Immature natural killer cell (primary cell): Measurements from ENCODE around the gene PSMD11. TPM values are rescaled to one million over a fixed set of nuclear protein-coding genes. Genes with fewer than 3 reads are reported as not detected.

Experiments
- DNase-seq, 3 donors: peaks; one replicate each; pipeline ENCODE4 v3.0.0; 2022; ENCODE audit warnings: mixed read lengths in 1 of 3
- H3K27ac Mint-ChIP-seq, 6 donors: one replicate each; pipeline ENCODE4 v1.8.0; 2020; ENCODE audit warnings: mixed read lengths in 6 of 6, mild to moderate bottlenecking in 5 of 6, inconsistent platforms in 4 of 6, moderate library complexity in 3 of 6
- H3K27me3 Mint-ChIP-seq, 3 donors: one replicate each; pipeline ENCODE4 v1.8.0; 2020 to 2021; ENCODE audit warnings: low read depth in 3 of 3, mild to moderate bottlenecking in 3 of 3, mixed read lengths in 3 of 3, moderate library complexity in 3 of 3, inconsistent platforms in 1 of 3
- H3K36me3 Mint-ChIP-seq, 3 donors: one replicate each; pipeline ENCODE4 v1.8.0; 2020; ENCODE audit warnings: mixed read lengths in 3 of 3, inconsistent platforms in 2 of 3, mild to moderate bottlenecking in 2 of 3
- H3K4me1 Mint-ChIP-seq, 2 donors: one replicate each; pipeline ENCODE4 v1.8.0; 2020; ENCODE audit warnings: inconsistent platforms in 2 of 2, mild to moderate bottlenecking in 2 of 2, mixed read lengths in 2 of 2, moderate library complexity in 1 of 2
- H3K4me3 Mint-ChIP-seq, 5 donors: one replicate each; pipeline ENCODE4 v1.8.0; 2020; ENCODE audit warnings: mild to moderate bottlenecking in 5 of 5, mixed read lengths in 5 of 5, inconsistent platforms in 3 of 5, moderate library complexity in 3 of 5
- H3K9me3 Mint-ChIP-seq, 6 donors: one replicate each; pipeline ENCODE4 v1.8.0; 2020; ENCODE audit warnings: mild to moderate bottlenecking in 6 of 6, mixed read lengths in 6 of 6, inconsistent platforms in 4 of 6, moderate library complexity in 3 of 6
- polyA plus RNA-seq, 3 donors: library from polyadenylated mRNA; unstranded; fragments of 300-500 nt; fragmentation: Illumina TruSeq; gene quantifications; one replicate each; pipeline ENCODE4 v1.2.3, GENCODE V29; 2021

The PSMD11 gene
- polyA plus RNA-seq, 3 donors from 2014 or later, result 82.1 to 136 (median 96.4) TPM

DNA sequence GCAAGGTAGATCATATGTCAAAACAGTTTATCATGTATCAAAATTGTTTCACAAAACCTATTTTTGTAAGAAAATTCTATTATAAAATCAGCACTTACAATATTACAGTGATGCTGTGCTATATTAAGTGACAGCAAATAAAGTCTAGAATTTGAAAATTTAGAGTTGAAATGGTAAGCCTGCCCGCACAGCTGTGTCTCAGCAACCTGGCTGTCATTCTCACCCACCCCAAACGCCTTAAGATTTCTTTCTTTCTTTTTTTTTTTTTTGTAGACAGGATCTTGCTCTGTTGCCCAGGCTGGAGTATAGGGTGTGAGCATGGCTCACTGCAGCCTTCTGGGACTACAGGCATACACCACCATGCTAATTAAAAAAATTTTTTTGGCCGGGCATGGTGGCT, 69.3 kb downstream of the PSMD11 start:
- no peak for DNase-seq
- Mint-ChIP-seq H3K36me3 (peaks cover 0 to 8% (median 5%) of the 10 kb centered on the region in 3 donors), H3K4me3 (no peak overlapping the region), H3K27me3 (peaks cover 1 to 4% (median 4%) of the 10 kb centered on the region in 3 donors), H3K9me3 (no peaks in the 10 kb centered on the region), H3K27ac (no peak overlapping the region), H3K4me1 (peaks cover 69 to 72% of the 10 kb centered on the region in 2 donors)

- Mint-ChIP-seq H3K27ac (peak overlapping the region in 1 of 6 donors; percentile 55), H3K36me3 (peaks cover 0 to 8% (median 5%) of the 10 kb centered on the region in 3 donors), H3K4me3 (no peak overlapping the region), H3K4me1 (peaks cover 71% of the 10 kb centered on the region in 2 donors), H3K27me3 (peaks cover 1 to 11% (median 7%) of the 10 kb centered on the region in 3 donors), H3K9me3 (no peaks in the 10 kb centered on the region)
- DNase-seq, result no peak
Measured at GRCh38 chr17:32514606-32515005, 70.3 kb downstream of the PSMD11 start.

GRCh38 chr17:32515677-32516383, 71.5 kb downstream of the PSMD11 start:
- H3K36me3 Mint-ChIP-seq, result peaks cover 0 to 8% (median 5%) of the 10 kb centered on the region in 3 donors
- DNase-seq, result no peak
- H3K4me1 Mint-ChIP-seq, result peaks cover 76 to 78% of the 10 kb centered on the region in 2 donors
- H3K4me3 Mint-ChIP-seq, result peak overlapping the region in 2 of 5 donors; percentile 23 to 72
- H3K9me3 Mint-ChIP-seq, result no peaks in the 10 kb centered on the region
- peaks cover 1 to 18% (median 16%) of the 10 kb centered on the region in 3 donors for H3K27me3 Mint-ChIP-seq
- peak overlapping the region in 5 of 6 donors; percentile 92 to 96 (median 96) for H3K27ac Mint-ChIP-seq

- Mint-ChIP-seq H3K9me3 (no peaks in the 10 kb centered on the region), H3K36me3 (peaks cover 0 to 6% (median 5%) of the 10 kb centered on the region in 3 donors), H3K27ac (peak overlapping the region; percentile 89 to 96 (median 94)), H3K4me1 (peaks cover 76 to 78% of the 10 kb centered on the region in 2 donors), H3K27me3 (peaks cover 1 to 18% (median 16%) of the 10 kb centered on the region in 3 donors), H3K4me3 (peak overlapping the region in 4 of 5 donors; percentile 23 to 81 (median 68))
- DNase-seq, result no peak
Measured at GRCh38 chr17:32516450-32516849, 72.1 kb downstream of the PSMD11 start.

- Mint-ChIP-seq H3K4me1 (peaks cover 73 to 74% of the 10 kb centered on the region in 2 donors), H3K27me3 (peaks cover 1 to 18% (median 16%) of the 10 kb centered on the region in 3 donors), H3K36me3 (peaks cover 0 to 5% (median 3%) of the 10 kb centered on the region in 3 donors), H3K4me3 (peak overlapping the region; percentile 63 to 81 (median 74)), H3K9me3 (no peaks in the 10 kb centered on the region), H3K27ac (peak overlapping the region; percentile 89 to 96 (median 94))
- DNase-seq, result peak in 2 of 3 donors; percentile 48 to 51
Measured at GRCh38 chr17:32516940-32517701, 72.8 kb downstream of the PSMD11 start.

GRCh38 chr17:32517982-32518381, 73.7 kb downstream of the PSMD11 start:
- H3K9me3 Mint-ChIP-seq, result no peaks in the 10 kb centered on the region
- peaks cover 1 to 19% (median 18%) of the 10 kb centered on the region in 3 donors for H3K27me3 Mint-ChIP-seq
- H3K36me3 Mint-ChIP-seq, result peaks cover 0 to 7% (median 2%) of the 10 kb centered on the region in 3 donors
- peak overlapping the region; percentile 80 to 97 (median 90) for H3K27ac Mint-ChIP-seq
- peak overlapping the region; percentile 65 to 79 (median 74) for H3K4me3 Mint-ChIP-seq
- no peak for DNase-seq
- peaks cover 77 to 79% of the 10 kb centered on the region in 2 donors for H3K4me1 Mint-ChIP-seq

GRCh38 chr17:32518646-32519227, 74.4 kb downstream of the PSMD11 start:
- no peak for DNase-seq
- peak overlapping the region; percentile 80 to 97 (median 90) for H3K27ac Mint-ChIP-seq
- peaks cover 1 to 21% (median 18%) of the 10 kb centered on the region in 3 donors for H3K27me3 Mint-ChIP-seq
- H3K4me3 Mint-ChIP-seq, result peak overlapping the region; percentile 72 to 79 (median 77)
- H3K9me3 Mint-ChIP-seq, result peaks cover 0 to 3% (median 0%) of the 10 kb centered on the region in 6 donors
- H3K4me1 Mint-ChIP-seq, result peaks cover 80 to 82% of the 10 kb centered on the region in 2 donors
- H3K36me3 Mint-ChIP-seq, result peaks cover 0 to 3% (median 0%) of the 10 kb centered on the region in 3 donors

DNA sequence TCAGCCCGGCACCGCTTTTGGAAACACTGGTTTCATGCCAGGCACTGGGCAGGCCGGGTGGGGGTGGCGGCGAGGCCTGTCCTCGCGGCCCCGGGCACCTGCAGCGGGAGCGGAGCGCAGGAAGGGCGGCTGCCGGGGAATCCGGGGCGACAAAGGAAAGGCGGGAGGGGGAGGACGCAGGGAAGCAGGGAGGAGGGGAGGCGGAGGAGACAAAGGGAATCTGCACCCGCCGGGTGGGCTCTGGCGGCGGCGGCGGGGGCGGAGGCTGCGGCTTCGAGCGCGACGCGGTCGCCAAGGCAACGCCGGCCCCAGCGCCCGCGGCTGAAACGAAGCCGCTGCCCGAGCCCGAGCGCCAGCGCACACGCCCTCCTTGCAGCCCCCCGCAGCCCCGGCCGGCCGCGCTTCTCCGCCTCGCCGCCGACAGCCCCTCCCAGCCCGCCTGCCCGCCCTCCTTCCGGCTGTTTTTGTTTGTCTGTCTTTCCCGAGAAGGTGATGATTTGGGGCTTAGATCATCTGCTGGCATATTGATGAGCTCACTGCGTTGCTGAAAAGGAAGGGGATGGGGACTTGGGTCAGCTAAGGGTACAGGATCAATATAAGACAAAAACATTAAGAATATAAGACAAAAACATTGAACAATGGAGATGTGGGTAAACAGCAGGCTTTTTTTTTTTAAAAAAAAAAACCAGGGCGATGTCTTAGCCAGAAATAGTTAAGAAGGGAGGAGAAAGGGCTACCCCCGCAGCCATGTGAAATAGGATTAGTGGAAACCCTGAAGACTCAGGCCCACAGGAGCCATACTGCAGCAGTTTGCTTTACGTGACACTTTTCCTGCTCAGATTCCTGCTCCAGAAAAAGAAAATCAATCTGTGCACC, 75.2 kb downstream of the PSMD11 start:
- peaks cover 0 to 3% (median 0%) of the 10 kb centered on the region in 6 donors for H3K9me3 Mint-ChIP-seq
- H3K27me3 Mint-ChIP-seq, result peaks cover 1 to 24% (median 24%) of the 10 kb centered on the region in 3 donors
- H3K36me3 Mint-ChIP-seq, result peaks cover 0 to 3% (median 0%) of the 10 kb centered on the region in 3 donors
- peak; percentile 73 to 84 (median 84) for DNase-seq
- H3K27ac Mint-ChIP-seq, result peak overlapping the region; percentile 95 to 99 (median 97)
- H3K4me1 Mint-ChIP-seq, result peaks cover 88% of the 10 kb centered on the region in 2 donors
- peak overlapping the region; percentile 85 to 93 (median 87) for H3K4me3 Mint-ChIP-seq

- peaks cover 88 to 93% of the 10 kb centered on the region in 2 donors for H3K4me1 Mint-ChIP-seq
- H3K9me3 Mint-ChIP-seq, result peaks cover 0 to 3% (median 0%) of the 10 kb centered on the region in 6 donors
- peaks cover 1 to 24% (median 24%) of the 10 kb centered on the region in 3 donors for H3K27me3 Mint-ChIP-seq
- H3K4me3 Mint-ChIP-seq, result peak overlapping the region; percentile 85 to 93 (median 87)
- peaks cover 0 to 3% (median 0%) of the 10 kb centered on the region in 3 donors for H3K36me3 Mint-ChIP-seq
- peak; percentile 53 to 69 (median 67) for DNase-seq
- H3K27ac Mint-ChIP-seq, result peak overlapping the region; percentile 95 to 99 (median 97)
Measured at GRCh38 chr17:32520104-32520701, 75.9 kb downstream of the PSMD11 start.

GRCh38 chr17:32520737-32521404, 76.6 kb downstream of the PSMD11 start:
- H3K36me3 Mint-ChIP-seq, result peaks cover 0 to 3% (median 0%) of the 10 kb centered on the region in 3 donors
- peaks cover 0 to 3% (median 0%) of the 10 kb centered on the region in 6 donors for H3K9me3 Mint-ChIP-seq
- H3K4me1 Mint-ChIP-seq, result peaks cover 88 to 93% of the 10 kb centered on the region in 2 donors
- H3K27me3 Mint-ChIP-seq, result peaks cover 1 to 24% (median 24%) of the 10 kb centered on the region in 3 donors
- peak overlapping the region; percentile 95 to 99 (median 97) for H3K27ac Mint-ChIP-seq
- DNase-seq, result no peak
- peak overlapping the region; percentile 85 to 93 (median 87) for H3K4me3 Mint-ChIP-seq

DNA sequence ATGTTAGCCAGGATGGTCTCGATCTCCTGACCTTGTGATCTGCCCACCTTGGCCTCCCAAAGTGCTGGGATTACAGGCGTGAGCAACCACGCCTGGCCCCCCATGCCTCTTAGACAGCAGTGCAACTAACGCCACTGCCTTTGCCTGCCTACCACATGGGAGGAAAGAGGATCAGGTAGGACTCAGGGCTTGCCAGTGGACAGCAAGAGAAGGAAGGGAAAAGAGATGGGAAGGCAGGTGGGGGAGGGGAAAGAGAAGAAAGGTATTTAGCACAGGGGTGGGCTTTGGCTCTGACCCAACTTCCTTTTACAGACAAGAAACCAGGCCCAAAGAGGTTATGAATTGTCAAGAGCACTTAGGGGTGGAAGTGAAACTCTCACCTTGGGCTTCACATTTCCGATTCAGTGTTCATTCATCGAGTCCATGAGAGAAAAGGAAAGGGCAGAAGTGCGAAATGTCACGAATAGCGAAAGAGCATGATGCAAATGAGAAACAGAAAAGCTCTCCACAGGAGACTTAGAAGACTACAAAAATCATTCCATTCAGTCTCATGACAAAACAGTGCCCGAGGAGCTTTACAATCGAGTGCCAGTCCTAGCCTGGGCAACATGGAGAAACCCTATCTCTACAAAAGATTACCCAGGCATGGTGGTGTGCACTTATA, 78.8 kb downstream of the PSMD11 start:
- peaks cover 0 to 24% (median 21%) of the 10 kb centered on the region in 3 donors for H3K27me3 Mint-ChIP-seq
- peaks cover 0 to 3% (median 0%) of the 10 kb centered on the region in 6 donors for H3K9me3 Mint-ChIP-seq
- peak overlapping the region; percentile 84 to 95 (median 90) for H3K27ac Mint-ChIP-seq
- H3K36me3 Mint-ChIP-seq, result peaks cover 0 to 3% (median 0%) of the 10 kb centered on the region in 3 donors
- peak overlapping the region; percentile 64 to 80 (median 68) for H3K4me3 Mint-ChIP-seq
- peak; percentile 68 to 81 (median 79) for DNase-seq
- peaks cover 86 to 90% of the 10 kb centered on the region in 2 donors for H3K4me1 Mint-ChIP-seq
